Transverse colon (tissue), 4 donors: ENCODE measurements around the gene RER1.

Source experiments
- POLR2AphosphoS5 ChIP-seq, 3 donors: sonication (generic); formaldehyde crosslinking; IDR thresholded peaks; one replicate each; pipeline ENCODE4 v1.6.1; 2016; ENCODE audit warnings: antibody characterized with exemption in 3 of 3
- TF ChIP-seq, protein P1 (sequence below), 5 experiments: fragments of 200-600 bp in 3 of 5; fragments of 450-650 bp in 2 of 5; sonication (generic) in 3 of 5; IDR thresholded peaks; 1 replicate in 2 of 5; 2 replicates in 3 of 5; pipeline ENCODE4 v1.5.1; 2016 to 2017; ENCODE audit warnings: antibody characterized with exemption in 5 of 5, inconsistent platforms in 3 of 5, mild to moderate bottlenecking in 2 of 5, moderate library complexity in 1 of 5

DNA sequence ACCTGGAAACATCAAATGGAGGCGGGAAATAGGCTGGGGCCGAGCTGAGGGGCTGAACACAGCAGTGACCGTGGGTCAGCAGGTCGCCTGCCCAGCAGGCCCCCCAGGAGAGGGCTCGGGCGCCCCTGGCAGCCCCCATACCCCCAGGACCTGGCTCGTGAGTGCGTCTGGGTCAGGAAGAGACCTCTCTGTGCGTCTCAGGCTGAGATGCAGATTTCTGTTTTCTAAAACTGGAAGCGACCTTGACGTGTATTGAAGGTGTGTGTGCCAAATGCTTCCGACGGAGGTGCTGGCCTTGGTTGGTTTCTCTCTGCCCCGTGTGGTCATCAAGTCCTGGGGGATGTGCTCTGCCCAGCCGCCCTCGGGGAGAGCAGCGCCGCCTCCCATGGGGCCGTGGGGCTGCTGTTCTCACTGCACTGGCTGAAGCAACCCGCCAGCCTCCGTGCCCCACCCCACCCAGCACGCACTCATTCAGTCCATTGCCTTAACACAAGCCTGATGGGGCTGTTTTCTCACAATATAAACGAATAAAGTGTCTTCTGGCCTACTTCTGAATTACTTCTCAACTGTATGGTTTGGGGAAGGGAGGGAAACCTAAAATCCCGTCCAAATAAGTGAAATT lies 13.4 kb downstream of the RER1 start:
- TF ChIP-seq POLR2AphosphoS5 (IDR thresholded peaks at IDR 0.05), result no peak
- TF ChIP-seq, protein P1, sequence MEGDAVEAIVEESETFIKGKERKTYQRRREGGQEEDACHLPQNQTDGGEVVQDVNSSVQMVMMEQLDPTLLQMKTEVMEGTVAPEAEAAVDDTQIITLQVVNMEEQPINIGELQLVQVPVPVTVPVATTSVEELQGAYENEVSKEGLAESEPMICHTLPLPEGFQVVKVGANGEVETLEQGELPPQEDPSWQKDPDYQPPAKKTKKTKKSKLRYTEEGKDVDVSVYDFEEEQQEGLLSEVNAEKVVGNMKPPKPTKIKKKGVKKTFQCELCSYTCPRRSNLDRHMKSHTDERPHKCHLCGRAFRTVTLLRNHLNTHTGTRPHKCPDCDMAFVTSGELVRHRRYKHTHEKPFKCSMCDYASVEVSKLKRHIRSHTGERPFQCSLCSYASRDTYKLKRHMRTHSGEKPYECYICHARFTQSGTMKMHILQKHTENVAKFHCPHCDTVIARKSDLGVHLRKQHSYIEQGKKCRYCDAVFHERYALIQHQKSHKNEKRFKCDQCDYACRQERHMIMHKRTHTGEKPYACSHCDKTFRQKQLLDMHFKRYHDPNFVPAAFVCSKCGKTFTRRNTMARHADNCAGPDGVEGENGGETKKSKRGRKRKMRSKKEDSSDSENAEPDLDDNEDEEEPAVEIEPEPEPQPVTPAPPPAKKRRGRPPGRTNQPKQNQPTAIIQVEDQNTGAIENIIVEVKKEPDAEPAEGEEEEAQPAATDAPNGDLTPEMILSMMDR (IDR thresholded peaks at IDR 0.05), result no peak
